Duodenal mucosa (tissue), 2 donors: ENCODE data around the gene RAPGEF2.

Experiments
- H3K27ac ChIP-seq: one replicate; pipeline ENCODE4 v1.7.0; 2013; ENCODE audit warnings: low read depth, low read length
- H3K27me3 ChIP-seq, 2 donors: one replicate each; pipeline ENCODE4 v1.7.0; 2013; ENCODE audit warnings: low read length in 2 of 2, control low read depth in 1 of 2; ENCODE audit not compliant: insufficient read depth in 2 of 2, control insufficient read depth in 1 of 2
- H3K36me3 ChIP-seq, 2 donors: one replicate each; pipeline ENCODE4 v1.7.0; 2013; ENCODE audit warnings: low read length in 2 of 2, control low read depth in 1 of 2; ENCODE audit not compliant: insufficient read depth in 2 of 2, control insufficient read depth in 1 of 2
- H3K4me1 ChIP-seq, 2 donors: one replicate each; pipeline ENCODE4 v1.7.0; 2013; ENCODE audit warnings: low read length in 2 of 2, control low read depth in 1 of 2; ENCODE audit not compliant: insufficient read depth in 2 of 2, control insufficient read depth in 1 of 2
- H3K4me3 ChIP-seq, 2 donors: one replicate each; pipeline ENCODE4 v1.7.0; 2013; ENCODE audit warnings: low read length in 2 of 2, low read depth in 1 of 2
- H3K9ac ChIP-seq, 2 donors: one replicate each; pipeline ENCODE4 v1.7.0; 2013; ENCODE audit warnings: low read length in 2 of 2, low read depth in 1 of 2
- H3K9me3 ChIP-seq, 2 donors: one replicate each; pipeline ENCODE4 v1.7.0; 2013; ENCODE audit warnings: low read length in 2 of 2, control low read depth in 1 of 2; ENCODE audit not compliant: control insufficient read depth in 1 of 2

Gene RAPGEF2

DNA sequence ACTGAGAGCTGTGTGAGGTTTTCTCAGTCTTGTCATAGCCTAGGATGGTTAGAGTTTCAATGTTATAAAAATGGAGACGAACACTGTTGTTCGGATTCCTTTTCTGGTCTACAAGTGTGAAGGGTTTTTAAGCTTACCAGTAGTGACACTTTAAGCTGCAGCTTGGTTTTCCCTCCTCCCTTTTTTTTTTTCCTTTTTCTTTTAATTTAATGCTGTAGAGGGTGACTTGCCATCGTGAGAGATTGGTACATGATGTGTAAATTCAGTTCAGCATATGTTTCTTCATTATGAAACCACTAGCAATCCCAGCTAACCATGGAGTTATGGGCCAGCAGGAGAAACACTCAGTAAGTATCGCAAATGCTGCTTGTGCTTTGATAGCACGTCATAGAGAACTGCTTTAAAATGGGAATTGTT, 165.0 kb downstream of the RAPGEF2 start:
- H3K36me3 ChIP-seq, result no peaks in the 10 kb centered on the region
- no peaks in the 10 kb centered on the region for H3K9me3 ChIP-seq
- H3K27ac ChIP-seq, result no peak overlapping the region
- H3K9ac ChIP-seq, result no peak overlapping the region
- no peaks in the 10 kb centered on the region for H3K27me3 ChIP-seq
- no peak overlapping the region for H3K4me3 ChIP-seq
- peaks cover 13 to 21% of the 10 kb centered on the region in 2 donors for H3K4me1 ChIP-seq

- H3K4me3 ChIP-seq, result no peak overlapping the region
- no peak overlapping the region for H3K9ac ChIP-seq
- H3K9me3 ChIP-seq, result no peaks in the 10 kb centered on the region
- no peaks in the 10 kb centered on the region for H3K27me3 ChIP-seq
- no peaks in the 10 kb centered on the region for H3K36me3 ChIP-seq
- peaks cover 16 to 24% of the 10 kb centered on the region in 2 donors for H3K4me1 ChIP-seq
- no peak overlapping the region for H3K27ac ChIP-seq
Measured at GRCh38 chr4:159268607-159269006, 165.7 kb downstream of the RAPGEF2 start.

DNA sequence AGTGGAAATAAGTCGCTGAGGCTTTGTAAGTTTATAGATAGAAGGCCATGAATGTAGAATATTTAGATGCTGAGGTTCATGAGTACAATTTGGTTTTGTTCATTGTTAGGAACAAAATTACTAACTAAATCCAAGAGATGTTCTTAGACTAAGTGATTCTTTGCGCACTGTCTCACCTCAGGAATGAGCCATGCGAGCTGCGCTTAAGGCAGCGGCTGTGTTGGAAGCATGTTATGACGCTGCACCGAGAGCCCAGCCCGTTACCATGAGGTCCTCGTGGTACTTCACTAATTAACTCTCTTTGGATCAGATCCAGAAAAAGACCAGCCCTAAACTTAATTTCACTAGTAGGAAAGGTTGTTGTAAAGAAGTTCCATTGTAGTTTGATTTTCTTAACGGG, 166.2 kb downstream of the RAPGEF2 start:
- H3K9me3 ChIP-seq, result no peaks in the 10 kb centered on the region
- no peak overlapping the region for H3K4me3 ChIP-seq
- H3K4me1 ChIP-seq, result peaks cover 16 to 24% of the 10 kb centered on the region in 2 donors
- H3K27me3 ChIP-seq, result no peaks in the 10 kb centered on the region
- no peaks in the 10 kb centered on the region for H3K36me3 ChIP-seq
- no peak overlapping the region for H3K9ac ChIP-seq
- H3K27ac ChIP-seq, result no peak overlapping the region

DNA sequence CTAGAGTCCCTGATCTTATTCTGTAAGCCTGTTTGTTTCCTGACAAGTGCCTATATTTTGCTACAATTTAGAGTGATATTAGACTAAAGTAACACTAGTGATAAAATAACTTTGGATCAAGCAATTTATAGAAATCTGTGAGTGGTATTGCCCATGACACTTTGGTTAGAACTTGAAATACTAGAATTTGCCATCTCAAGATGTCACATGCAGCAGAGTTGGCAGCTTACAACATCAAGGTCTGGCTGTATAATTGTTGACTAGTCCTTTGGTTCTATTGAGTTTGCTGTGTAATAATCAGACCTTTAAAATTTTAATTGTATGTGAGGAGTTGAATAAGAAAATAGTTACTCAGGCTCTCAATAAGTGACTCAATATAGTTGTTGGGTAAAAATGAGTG, 167.1 kb downstream of the RAPGEF2 start:
- Histone ChIP-seq H3K36me3 (no peaks in the 10 kb centered on the region), H3K27ac (no peak overlapping the region), H3K9ac (no peak overlapping the region), H3K4me3 (no peak overlapping the region), H3K9me3 (no peaks in the 10 kb centered on the region), H3K4me1 (peaks cover 16 to 28% of the 10 kb centered on the region in 2 donors), H3K27me3 (no peaks in the 10 kb centered on the region)

- no peaks in the 10 kb centered on the region for H3K36me3 ChIP-seq
- H3K9me3 ChIP-seq, result no peaks in the 10 kb centered on the region
- H3K27me3 ChIP-seq, result no peaks in the 10 kb centered on the region
- H3K27ac ChIP-seq, result no peak overlapping the region
- H3K4me3 ChIP-seq, result no peak overlapping the region
- peaks cover 13 to 27% of the 10 kb centered on the region in 2 donors for H3K4me1 ChIP-seq
- H3K9ac ChIP-seq, result no peak overlapping the region
Measured at GRCh38 chr4:159271856-159272255, 169.0 kb downstream of the RAPGEF2 start.

GRCh38 chr4:159272273-159273140, 169.6 kb downstream of the RAPGEF2 start:
- no peak overlapping the region for H3K9ac ChIP-seq
- H3K27me3 ChIP-seq, result no peaks in the 10 kb centered on the region
- no peak overlapping the region for H3K4me3 ChIP-seq
- H3K27ac ChIP-seq, result no peak overlapping the region
- no peaks in the 10 kb centered on the region for H3K36me3 ChIP-seq
- H3K4me1 ChIP-seq, result peaks cover 8 to 23% of the 10 kb centered on the region in 2 donors
- H3K9me3 ChIP-seq, result no peaks in the 10 kb centered on the region

GRCh38 chr4:159273141-159273438, 170.2 kb downstream of the RAPGEF2 start:
- Histone ChIP-seq H3K27me3 (no peaks in the 10 kb centered on the region), H3K4me1 (peaks cover 8 to 23% of the 10 kb centered on the region in 2 donors), H3K36me3 (no peaks in the 10 kb centered on the region), H3K27ac (no peak overlapping the region), H3K9me3 (no peaks in the 10 kb centered on the region), H3K9ac (no peak overlapping the region), H3K4me3 (no peak overlapping the region)

DNA sequence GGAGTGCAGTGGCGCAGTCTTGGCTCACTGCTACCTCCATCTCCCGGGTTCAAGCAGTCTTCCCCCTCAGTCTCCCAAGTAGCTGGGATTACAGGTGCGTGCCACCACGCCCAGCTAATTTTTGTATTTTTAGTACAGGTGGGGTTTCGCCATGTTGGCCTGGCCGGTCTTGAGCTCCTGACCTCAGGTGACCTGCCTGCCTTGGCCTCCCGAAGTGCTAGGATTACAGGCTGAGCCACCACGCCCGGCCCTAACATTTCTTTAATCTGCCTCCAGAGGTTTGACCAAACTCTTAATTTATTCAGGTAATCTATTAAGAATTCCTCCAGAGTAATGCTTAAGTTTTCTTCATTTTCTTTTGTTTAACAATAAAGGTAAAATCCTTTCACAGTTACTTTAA, 171.0 kb downstream of the RAPGEF2 start:
- H3K9me3 ChIP-seq, result no peaks in the 10 kb centered on the region
- peaks cover 8 to 23% of the 10 kb centered on the region in 2 donors for H3K4me1 ChIP-seq
- no peaks in the 10 kb centered on the region for H3K27me3 ChIP-seq
- H3K27ac ChIP-seq, result no peak overlapping the region
- H3K36me3 ChIP-seq, result no peaks in the 10 kb centered on the region
- H3K9ac ChIP-seq, result no peak overlapping the region
- H3K4me3 ChIP-seq, result no peak overlapping the region

DNA sequence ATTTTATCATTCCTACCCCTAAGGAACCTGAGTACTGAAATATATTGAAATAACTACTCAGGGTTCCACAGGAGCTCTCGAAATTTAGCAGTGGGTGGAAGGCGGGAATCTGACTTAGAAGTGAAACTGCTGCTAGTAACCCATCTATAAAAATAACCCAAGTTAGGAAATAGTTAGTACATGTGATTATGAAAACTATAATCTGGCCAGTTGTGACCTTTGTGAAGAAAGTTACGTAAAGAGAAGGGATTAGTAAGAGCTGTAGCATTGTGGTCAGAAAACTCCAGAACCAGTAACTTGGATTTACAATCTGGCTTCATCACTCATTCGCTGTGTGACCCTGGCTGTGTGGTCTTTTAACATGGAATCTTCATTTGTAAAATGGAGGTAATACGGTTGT, 175.5 kb downstream of the RAPGEF2 start:
- Histone ChIP-seq H3K27ac (no peak overlapping the region), H3K9ac (no peak overlapping the region), H3K36me3 (no peaks in the 10 kb centered on the region), H3K27me3 (no peaks in the 10 kb centered on the region), H3K4me1 (peaks cover 4 to 14% of the 10 kb centered on the region in 2 donors), H3K4me3 (no peak overlapping the region), H3K9me3 (no peaks in the 10 kb centered on the region)

- no peaks in the 10 kb centered on the region for H3K9me3 ChIP-seq
Measured at GRCh38 chr4:159279084-159279483, 176.2 kb downstream of the RAPGEF2 start.

More at GRCh38 chr4:159279084-159279483, 176.2 kb downstream of the RAPGEF2 start:
- Histone ChIP-seq H3K4me3 (no peak overlapping the region), H3K4me1 (peaks cover 4 to 14% of the 10 kb centered on the region in 2 donors), H3K27ac (no peak overlapping the region), H3K36me3 (no peaks in the 10 kb centered on the region), H3K9ac (no peak overlapping the region), H3K27me3 (no peaks in the 10 kb centered on the region)
